PC-9 (cell line): ENCODE results near the gene ANXA11. TPM values are rescaled to one million over a fixed set of nuclear protein-coding genes. Genes with fewer than 3 reads are reported as not detected.

Experiments used
- BruUV-seq: library from RNA; stranded (reverse); fragments of 400-500 nt; replicated peaks from 2 replicates; lab custom pipeline; 2021; lab: Mats Ljungman, UMichigan
- CTCF ChIA-PET: fragments of 300-600 bp; sonication (Branson Sonifier 250); formaldehyde crosslinking; loops from one replicate; lab custom pipeline; 2022; ENCODE audit warnings: antibody characterized with exemption; lab: Charles Lee
- POLR2A ChIA-PET: fragments of 300-600 bp; sonication (Branson Sonifier 250); formaldehyde crosslinking; loops from one replicate; lab custom pipeline; 2022; ENCODE audit warnings: antibody characterized with exemption; ENCODE audit not compliant: unreplicated experiment; lab: Charles Lee
- DNase-seq, 2 experiments: peaks; one replicate each; pipeline versions ENCODE4 v3.0.0 to v3.0.0-alpha.2; 2015 to 2022; ENCODE audit warnings: mixed read lengths in 1 of 2
- H2AFZ ChIP-seq: fragments of 200-600 bp; sonication (generic); 2 replicates; pipeline ENCODE4 v1.8.1; 2017; ENCODE audit warnings: antibody characterized with exemption
- H3F3A ChIP-seq: fragments of 200-600 bp; sonication (generic); 2 replicates; pipeline ENCODE4 v1.8.1; 2017; ENCODE audit warnings: antibody characterized with exemption, mild to moderate bottlenecking, low read depth; ENCODE audit not compliant: insufficient read depth
- H3K27ac ChIP-seq: fragments of 200-600 bp; sonication (generic); 2 replicates; pipeline ENCODE4 v1.6.1; 2016; ENCODE audit warnings: mixed run types
- H3K27me3 ChIP-seq: fragments of 200-600 bp; sonication (generic); 2 replicates; pipeline ENCODE4 v1.6.1; 2016; ENCODE audit warnings: low read depth, mixed run types; ENCODE audit not compliant: insufficient read depth
- H3K36me3 ChIP-seq: fragments of 200-600 bp; sonication (generic); 2 replicates; pipeline ENCODE4 v1.6.1; 2016; ENCODE audit warnings: low read depth, mixed run types
- H3K4me1 ChIP-seq: fragments of 200-600 bp; sonication (generic); replicated peaks from 2 replicates; pipeline ENCODE4 v1.6.1; 2016; ENCODE audit warnings: mixed run types; ENCODE audit not compliant: insufficient read depth
- H3K4me2 ChIP-seq: fragments of 200-600 bp; sonication (generic); 2 replicates; pipeline ENCODE4 v1.6.1; 2017; ENCODE audit warnings: mixed run types
- H3K4me3 ChIP-seq: fragments of 200-600 bp; sonication (generic); 2 replicates; pipeline ENCODE4 v1.6.1; 2016; ENCODE audit warnings: mixed run types
- H3K79me2 ChIP-seq: fragments of 200-600 bp; sonication (generic); 2 replicates; pipeline ENCODE4 v1.6.1; 2017; ENCODE audit warnings: low read depth, mixed run types
- H3K9me2 ChIP-seq: fragments of 200-600 bp; sonication (generic); 2 replicates; pipeline ENCODE4 v1.8.1; 2017; ENCODE audit warnings: mild to moderate bottlenecking; ENCODE audit not compliant: insufficient read depth
- H3K9me3 ChIP-seq: fragments of 200-600 bp; sonication (generic); 2 replicates; pipeline ENCODE4 v1.8.1; 2016; ENCODE audit warnings: low read depth; ENCODE audit not compliant: insufficient read depth
- H4K20me1 ChIP-seq: fragments of 200-600 bp; sonication (generic); 2 replicates; pipeline ENCODE4 v1.8.1; 2017; ENCODE audit not compliant: insufficient read depth
- CTCF ChIP-seq: fragments of 200-600 bp; sonication (generic); conservative IDR thresholded peaks from 2 replicates; pipeline ENCODE4 v1.6.1; 2017; ENCODE audit warnings: mixed run types, antibody characterized with exemption, mild to moderate bottlenecking, moderate library complexity
- EZH2 ChIP-seq: fragments of 200-600 bp; sonication (generic); IDR thresholded peaks from 2 replicates; pipeline ENCODE4 v1.8.0; 2017; ENCODE audit warnings: antibody characterized with exemption, low read depth
- intact Hi-C: fragments of 100-400 bp; cut with micrococcal nuclease; formaldehyde crosslinking; loops from one replicate; pipeline ENCODE4 v1.10.0; 2022; ENCODE audit not compliant: unreplicated experiment
- total RNA-seq: library from RNA; stranded (reverse); gene quantifications from 2 replicates; pipeline ENCODE4 v1.2.3, GENCODE V29; 2021

Gene ANXA11
- total RNA-seq, 1 experiment from 2014 or later = 318 TPM

- H3K9me3 ChIP-seq = no peaks in the 10 kb centered on the region
- CTCF ChIA-PET = no interaction called here
- H3K4me1 ChIP-seq = peaks cover 58% of the 10 kb centered on the region
- peak overlapping the region; percentile 60 for H3K4me2 ChIP-seq
- no peak for TF ChIP-seq EZH2
- peaks cover 46% of the 10 kb centered on the region for H3F3A ChIP-seq
- H3K4me3 ChIP-seq = no peak overlapping the region
- peaks cover 35% of the 10 kb centered on the region for H4K20me1 ChIP-seq
- peak overlapping the region; percentile 75 for H3K27ac ChIP-seq
- peaks cover 79% of the 10 kb centered on the region for H3K79me2 ChIP-seq
- H3K27me3 ChIP-seq = no peaks in the 10 kb centered on the region
- no TSS peak for BruUV-seq
- no peak overlapping the region for H2AFZ ChIP-seq
- intact Hi-C loops = loop anchor here (1.0 kb wide), 1 partner anchor 34 kb away; no protein-coding TSS in a partner anchor
- H3K9me2 ChIP-seq = no peaks in the 10 kb centered on the region
- H3K36me3 ChIP-seq = peaks cover 14% of the 10 kb centered on the region; the same call in 1 of the 2 replicates
- POLR2A ChIA-PET = interaction anchor here (0.7 kb wide), 1 partner anchor 26 kb away, joined by 8 read pairs; no protein-coding TSS in a partner anchor
- no peak for DNase-seq
Measured at GRCh38 chr10:80170641-80171040, 34.7 kb downstream of the ANXA11 start.

GRCh38 chr10:80170026-80170425 lies 35.3 kb downstream of the ANXA11 start:
- TF ChIP-seq CTCF = no peak
- Histone ChIP-seq H2AFZ (no peak overlapping the region), H3K4me2 (peak overlapping the region; percentile 60), H3K4me1 (peaks cover 64% of the 10 kb centered on the region), H3K9me3 (no peaks in the 10 kb centered on the region), H3K36me3 (peaks cover 14% of the 10 kb centered on the region; the same call in 1 of the 2 replicates), H3K79me2 (peaks cover 82% of the 10 kb centered on the region), H3K27ac (no peak overlapping the region), H3K27me3 (no peaks in the 10 kb centered on the region), H3K9me2 (no peaks in the 10 kb centered on the region), H3K4me3 (no peak overlapping the region), H3F3A (peaks cover 47% of the 10 kb centered on the region), H4K20me1 (peaks cover 31% of the 10 kb centered on the region)
- BruUV-seq = no TSS peak
- ChIA-PET CTCF (no interaction called here), POLR2A (no interaction called here)
- intact Hi-C loops = no loop called here
- no peak for DNase-seq

- Histone ChIP-seq H3K4me3 (no peak overlapping the region), H3K27ac (no peak overlapping the region), H3F3A (peaks cover 56% of the 10 kb centered on the region), H3K9me3 (no peaks in the 10 kb centered on the region), H4K20me1 (peaks cover 30% of the 10 kb centered on the region), H3K79me2 (peaks cover 80% of the 10 kb centered on the region), H3K36me3 (peaks cover 21% of the 10 kb centered on the region; the same call in 1 of the 2 replicates), H3K27me3 (no peaks in the 10 kb centered on the region), H3K9me2 (no peaks in the 10 kb centered on the region), H2AFZ (no peak overlapping the region), H3K4me2 (no peak overlapping the region), H3K4me1 (peaks cover 74% of the 10 kb centered on the region)
- CTCF ChIA-PET = no interaction called here
- no TSS peak for BruUV-seq
- intact Hi-C loops = no loop called here
- TF ChIP-seq EZH2 (no peak), CTCF (peak; percentile 26; the same call in 1 of the 2 replicates)
- DNase-seq = no peak
- POLR2A ChIA-PET = no interaction called here
Measured at GRCh38 chr10:80168679-80169380, 36.5 kb downstream of the ANXA11 start.
